T-helper 1 cell (primary cell): ENCODE measurements around the gene SRSF4.
"Not testable (repeated sequence)": the region's sequence is repeated elsewhere in the genome, so short reads cannot be mapped to it uniquely, and the experiment has no call there.

ENCODE experiments used
- DNase-seq, 5 donors: peaks; one replicate each; pipeline ENCODE4 v3.0.0-alpha.2; 2012 to 2020

SRSF4 gene

DNA sequence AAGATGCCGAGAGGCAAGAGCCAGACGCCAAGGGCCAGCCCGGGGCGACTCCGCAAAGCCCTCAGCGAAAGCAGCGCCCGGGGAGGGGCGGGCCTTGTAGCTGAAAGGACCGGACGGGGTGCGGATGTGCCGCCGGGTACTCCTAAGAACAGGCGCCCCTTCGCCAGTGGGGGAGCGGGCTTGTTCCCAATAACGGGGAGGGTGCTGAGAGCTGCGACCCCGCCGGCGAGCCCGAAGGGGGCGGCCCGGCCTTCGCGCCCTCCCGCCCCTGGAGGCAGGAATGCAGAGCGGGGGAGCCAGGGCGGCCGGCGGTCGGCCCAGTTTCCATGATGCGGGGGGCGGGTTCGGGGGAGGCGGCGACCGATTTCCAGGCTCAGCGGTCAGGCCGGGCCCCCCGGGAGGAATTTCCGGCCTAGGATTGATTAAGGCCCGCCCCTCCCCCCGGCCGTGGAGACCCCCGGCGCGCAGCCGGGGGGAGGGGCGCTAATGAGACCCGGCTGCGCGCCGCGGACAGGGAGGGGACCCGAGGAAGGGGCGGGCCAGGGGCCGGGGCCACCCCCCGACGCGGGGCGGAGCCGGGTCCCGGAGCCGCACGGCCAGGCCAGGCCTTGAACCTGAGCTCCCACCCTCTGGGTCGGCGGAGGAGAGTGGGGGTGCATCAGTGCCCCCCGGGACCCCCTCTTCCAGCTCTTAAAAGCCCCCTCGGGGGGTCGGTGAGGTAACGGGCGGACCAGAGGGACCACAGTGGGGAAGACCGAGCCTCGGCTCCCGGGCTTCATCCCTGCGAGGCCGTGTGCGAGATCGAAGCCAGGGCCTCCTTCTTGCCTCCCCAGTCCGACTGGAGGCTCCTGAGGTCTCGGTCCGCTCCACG is 57.1 kb downstream of the SRSF4 start:
- peak in 4 of 5 donors; percentile 27 to 60 (median 40) for DNase-seq

DNA sequence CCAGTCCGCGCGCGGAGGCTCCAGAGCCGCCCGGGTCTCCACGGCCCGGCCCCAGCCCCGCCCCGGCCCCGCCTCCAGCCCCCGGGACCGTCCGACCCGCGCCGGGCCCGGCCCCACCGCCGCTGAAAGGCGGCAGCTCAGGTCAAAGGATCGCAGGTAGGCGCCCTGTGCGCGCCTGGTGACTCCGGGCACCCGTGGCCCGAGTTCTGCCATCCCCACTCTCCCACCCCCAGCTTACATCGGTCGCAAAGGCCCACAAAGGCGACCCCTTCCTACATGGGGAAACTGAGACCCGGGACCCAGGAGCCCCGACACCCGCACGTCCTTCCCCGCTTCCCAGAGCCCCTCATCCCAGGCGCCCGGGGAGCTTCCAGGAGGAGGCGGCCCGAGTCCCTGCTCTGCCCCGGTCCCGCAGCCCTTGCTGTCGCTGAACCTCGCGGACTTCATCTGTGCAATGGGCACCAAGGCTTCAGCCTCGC is 57.8 kb downstream of the SRSF4 start, which contains the start of gene TMEM200B:
TMEM200B (minus strand) TSS at position 17 of the 479 bp plus-strand sequence. CDS start 2,075 bp downstream, outside the sequence.
- DNase-seq = no peak

DNA sequence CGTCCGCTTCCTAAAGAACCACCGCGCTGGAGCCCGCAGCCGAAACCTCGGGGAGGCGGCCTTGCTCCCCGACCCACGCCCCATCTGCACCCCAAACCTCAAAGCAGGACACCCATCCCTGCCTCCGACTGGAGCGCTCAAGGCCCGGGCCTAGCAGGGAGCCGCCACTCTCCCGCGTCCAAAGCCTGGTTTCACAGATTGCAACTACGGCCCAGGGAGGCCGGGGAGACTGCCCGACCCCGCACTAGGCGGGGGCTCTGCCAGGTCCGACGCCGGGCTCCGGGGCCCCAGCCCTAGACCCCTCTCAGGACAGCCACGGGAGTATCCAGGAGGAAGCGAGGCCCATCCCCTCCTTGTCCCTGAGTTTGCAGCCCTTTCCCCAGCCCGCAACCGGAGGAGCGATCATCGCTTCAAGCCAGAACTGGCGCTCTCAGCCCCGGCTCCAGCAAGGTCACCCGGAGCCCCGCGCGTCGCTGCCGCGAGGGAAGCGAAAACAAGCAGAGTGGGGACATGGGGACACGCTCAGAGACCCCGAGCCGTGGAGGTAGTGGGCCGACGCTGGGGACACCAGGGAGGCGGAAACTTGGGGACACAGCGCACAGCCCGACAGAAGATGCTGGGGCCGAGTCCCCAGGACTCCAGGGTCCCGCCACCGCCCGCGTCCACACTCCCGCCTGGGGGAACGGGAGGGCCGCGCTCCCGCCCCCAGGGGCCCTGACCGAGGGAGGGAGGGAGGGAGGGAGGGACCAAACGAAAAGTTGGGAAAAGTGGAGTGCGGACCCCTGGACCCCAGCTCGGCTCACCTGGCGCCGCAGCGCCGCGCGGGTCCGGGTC is 58.4 kb downstream of the SRSF4 start:
- peak in 1 of 5 donors; percentile 14 for DNase-seq

DNA sequence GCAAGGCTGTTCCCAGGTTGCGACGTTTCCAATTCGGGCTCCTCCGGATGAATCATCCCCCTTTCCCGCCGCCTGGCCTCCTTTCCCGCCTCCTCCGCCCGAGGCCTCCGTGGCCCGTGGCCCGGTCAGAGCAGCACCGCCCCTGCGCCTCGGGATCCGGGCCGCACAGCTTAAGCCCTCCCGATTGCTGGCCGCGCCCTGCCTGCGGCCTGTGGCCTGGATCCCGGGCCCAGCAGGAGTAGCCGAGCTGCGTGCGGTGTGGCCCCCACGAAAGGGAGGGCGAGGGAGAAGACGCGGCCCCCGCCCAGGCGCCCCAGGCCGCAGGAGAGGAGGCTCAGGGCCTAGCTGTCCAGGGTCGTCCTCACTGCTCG is 59.0 kb downstream of the SRSF4 start:
- no peak for DNase-seq

DNA sequence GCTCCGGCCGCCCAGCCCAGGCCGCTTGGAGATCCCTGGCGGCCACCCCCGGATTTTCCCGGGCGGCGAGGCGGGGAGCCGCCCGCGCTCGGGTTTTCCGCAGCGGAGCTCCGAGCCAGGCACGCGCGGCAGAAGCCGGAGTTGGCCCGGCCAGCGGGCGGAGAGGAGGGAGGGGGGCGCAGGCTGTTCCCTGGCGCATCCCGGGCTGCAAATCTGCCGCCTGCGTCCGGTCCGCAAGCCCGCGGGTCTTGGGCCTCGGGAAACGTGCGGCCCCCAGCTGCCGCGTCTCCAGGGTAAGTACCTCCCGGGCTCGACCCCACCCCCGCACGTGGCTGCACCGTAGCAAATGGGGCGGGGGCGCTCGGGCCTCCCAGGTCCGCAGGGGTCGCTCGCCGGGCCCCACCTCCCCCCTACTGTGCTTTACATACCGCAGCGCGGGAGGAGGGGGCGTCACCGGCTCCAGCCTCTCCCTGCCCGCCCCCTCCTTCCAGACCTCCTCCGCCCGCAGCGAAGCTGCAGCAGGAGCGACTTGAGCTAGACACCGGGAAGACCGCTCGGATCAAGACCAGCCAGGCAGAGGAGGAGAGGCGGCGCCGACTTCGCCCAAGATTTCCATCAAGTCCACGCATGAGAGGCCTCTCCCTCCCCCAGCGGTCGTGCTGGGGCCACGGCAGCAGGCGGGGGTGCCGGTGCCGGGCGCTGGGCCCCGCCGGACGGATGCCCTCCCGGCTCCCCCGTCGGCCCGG is 59.6 kb downstream of the SRSF4 start:
- DNase-seq = no peak

DNA sequence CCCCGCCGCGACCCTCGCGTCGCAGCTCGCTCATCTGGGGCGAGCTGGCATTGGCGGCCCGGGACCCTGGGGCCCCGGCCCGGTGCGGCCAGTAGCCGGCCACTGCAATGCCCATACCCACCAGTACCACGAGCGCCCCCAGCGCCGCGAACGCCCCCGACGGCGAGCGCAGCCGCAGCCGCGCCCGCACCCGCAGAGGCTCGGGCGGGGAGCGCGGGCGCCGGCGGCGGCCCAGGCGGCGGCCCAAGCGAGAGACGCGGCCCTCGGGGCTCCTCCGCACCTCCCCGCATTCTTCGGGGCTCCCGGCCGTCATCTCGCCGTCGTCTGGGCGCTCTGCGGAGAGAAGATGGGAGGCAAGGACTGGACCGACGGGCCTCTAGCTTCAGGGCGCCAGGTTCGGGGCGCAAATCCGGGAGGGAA is 60.2 kb downstream of the SRSF4 start:
- DNase-seq = no peak

- DNase-seq = peak; percentile 38 to 66 (median 55)
Observed at GRCh38 chr1:29120947-29121485, 60.7 kb downstream of the SRSF4 start.

GRCh38 chr1:29120367-29120766 is 61.3 kb downstream of the SRSF4 start:
- DNase-seq = no peak

DNA sequence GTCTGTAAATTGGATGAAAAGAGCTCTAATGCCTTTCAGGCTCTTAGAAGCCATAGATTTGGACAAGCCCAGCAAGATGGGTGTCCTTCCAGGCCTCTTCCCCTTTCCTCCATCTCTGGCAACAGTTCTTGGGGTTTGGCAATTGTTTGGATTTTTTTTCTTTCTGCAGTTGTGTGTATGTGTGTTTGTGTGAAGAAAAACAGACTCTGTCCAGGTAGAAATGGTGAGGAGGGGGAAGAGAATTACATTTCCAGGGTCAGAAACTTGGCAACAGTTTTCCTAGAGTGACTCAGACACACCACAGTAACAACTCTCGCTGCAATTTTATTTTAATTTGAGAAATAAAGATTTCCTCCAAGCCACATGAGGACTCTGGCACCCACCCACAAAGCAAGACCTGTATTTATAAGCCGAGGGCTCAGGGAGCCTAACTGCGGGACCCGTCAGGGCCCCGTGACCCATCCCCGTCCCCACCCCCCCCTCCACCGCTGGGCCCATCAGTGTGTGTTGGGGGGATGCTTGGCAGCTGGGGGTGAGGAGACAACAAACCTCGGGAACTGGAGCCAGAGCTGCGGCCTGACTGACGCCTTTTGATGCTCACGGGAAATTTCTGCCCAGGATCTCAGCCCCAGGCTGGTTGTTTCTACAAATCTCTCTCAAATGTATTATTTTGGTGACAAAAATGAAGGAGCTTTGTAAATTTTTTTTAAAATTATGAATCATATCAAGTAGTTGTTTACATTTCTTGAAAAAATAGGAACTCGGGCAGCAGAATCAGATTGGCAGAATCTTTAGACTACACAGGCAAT is 62.4 kb downstream of the SRSF4 start:
- DNase-seq = no peak

DNA sequence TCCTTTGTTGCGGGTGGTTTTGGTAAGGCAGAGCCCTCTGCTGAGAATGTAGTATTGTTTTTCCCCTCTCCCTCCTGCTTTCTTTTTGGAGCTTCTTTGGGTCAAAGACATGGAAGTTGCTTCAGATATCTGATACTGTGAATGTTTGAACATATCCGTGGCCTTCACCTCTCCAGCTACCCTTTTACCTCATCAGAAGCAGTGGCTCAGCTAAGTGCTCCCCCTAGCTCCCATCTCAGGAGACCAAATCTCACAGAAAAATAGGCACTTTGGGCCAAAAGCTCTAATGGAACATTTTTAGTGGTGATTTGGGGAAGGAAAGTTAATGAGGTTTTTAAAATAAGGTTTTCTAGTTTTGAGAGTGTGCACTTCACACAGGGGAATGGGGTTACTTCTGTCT is 64.3 kb downstream of the SRSF4 start:
- no peak for DNase-seq

DNA sequence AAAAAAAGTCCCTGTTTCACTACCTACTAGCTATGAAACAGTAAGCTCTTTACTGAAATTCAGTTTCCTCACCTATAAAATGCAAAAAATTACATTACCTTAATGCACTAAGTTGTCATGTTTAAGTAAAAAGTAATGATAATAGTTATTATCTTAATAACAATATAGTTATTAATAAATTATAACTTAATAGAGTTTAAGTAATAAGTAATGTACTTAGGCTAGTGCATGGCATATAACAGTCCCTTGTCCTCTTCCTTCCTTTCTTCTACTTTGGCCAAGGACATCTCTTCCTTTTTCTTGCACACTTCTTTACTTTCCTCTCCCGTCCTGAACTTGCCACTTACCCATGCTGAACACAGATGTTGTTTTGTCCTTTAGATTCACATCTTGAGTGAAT is 67.0 kb downstream of the SRSF4 start:
- DNase-seq = no peak

DNA sequence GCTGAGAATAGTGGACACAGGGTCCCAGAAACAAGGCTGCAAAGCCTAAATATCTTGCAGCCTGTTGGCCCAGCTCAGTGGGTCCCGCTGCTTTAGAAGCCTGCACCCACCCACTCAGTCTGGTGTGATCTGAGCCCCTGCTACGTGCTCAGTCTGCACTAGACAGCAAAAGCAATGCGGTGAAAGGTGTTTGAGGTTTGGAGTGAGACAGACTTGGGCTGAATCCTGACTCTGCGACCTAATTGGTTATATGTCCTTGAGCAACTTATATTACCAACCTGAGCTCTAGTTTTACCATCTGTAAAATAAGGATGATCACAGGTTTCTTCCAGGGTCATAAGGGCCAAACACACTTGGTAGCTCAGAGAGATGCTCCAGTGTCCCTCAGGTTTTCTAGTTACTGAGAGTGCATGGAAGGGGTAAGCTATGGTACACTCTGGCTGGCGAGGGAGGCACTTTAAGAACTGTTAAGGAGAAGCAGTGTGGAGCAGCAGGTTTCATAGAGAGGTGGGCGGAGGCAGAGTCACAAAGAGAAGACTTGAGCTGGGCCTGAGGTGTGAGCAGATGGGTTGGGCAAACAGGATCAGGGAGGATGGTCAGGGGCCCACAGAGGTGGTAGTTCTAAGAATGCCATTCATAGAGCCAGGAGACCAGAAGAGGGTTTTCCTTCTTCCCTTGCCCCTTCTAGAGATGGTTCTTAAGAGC is 68.1 kb downstream of the SRSF4 start:
- no peak for DNase-seq

DNA sequence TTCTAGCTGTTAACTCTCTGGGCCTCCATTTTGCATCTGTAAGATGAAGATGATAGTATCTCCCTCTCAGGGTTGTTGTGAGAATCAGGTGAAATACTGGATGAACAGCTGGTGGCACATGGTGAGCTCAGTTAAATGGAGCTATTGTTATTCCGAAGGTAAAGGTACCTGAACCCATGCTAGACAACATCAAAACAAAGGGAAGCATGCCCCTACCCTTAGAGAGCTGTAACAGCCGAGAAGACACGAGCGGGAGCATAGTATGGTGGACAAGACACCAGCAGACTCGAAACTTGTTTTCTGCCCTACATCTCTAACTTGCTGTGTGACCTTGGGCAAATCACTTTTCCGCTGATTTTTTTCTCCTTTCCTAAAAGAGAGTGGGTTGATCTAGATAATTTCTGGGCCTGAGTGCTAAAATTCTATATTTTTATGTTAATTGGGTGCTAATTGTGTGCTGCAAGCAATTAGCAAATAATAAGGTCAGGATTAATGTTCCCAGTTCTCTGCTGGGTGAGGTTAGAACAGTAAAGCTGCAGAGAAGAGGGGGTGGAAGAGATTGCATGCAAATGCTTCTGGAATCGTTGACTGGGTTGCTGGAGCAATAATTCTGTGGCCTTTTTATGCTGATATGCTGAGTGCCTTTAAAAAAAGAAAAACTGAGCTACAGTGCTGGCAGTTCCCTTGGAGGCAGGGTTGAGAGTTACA is 68.8 kb downstream of the SRSF4 start:
- DNase-seq = no peak

GRCh38 chr1:29108041-29108440 is 73.7 kb downstream of the SRSF4 start:
- DNase-seq = not testable (repeated sequence)

DNA sequence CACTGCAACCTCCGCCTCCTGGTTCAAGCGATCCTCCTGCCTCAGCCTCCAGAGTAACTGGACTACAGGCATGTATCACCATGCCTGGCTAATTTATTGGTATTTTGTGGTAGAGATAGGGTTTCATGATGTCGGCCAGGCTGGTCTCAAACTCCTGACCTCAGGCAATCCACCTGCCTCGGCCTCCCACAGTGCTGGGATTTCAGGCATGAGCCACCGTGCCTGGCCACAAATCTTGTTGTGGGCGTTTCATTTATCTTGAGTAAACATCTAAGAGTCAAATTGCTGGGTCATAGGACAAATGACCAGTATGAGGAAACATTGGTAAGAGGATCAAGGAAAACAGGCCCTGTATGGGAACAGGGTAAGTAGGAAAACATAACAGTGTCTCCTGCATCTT is 75.9 kb downstream of the SRSF4 start:
- no peak for DNase-seq

DNA sequence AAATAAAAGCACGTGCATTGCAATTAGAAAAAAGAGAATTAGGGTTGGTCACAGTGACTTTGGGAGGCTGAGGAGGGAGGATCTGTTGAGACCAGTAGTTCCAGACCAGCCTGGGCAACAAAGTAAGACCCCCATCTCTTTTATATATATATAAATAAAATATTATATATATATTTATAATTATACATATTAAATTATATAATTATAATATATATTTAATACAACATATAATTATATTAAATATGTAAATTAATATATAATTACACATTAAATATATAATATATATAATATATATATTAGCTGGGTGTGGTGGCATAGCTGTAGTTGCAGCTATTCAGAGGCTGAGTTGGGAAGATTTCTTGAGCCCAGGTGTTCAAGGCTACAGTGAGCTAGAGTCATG is 81.2 kb downstream of the SRSF4 start:
- no peak for DNase-seq

GRCh38 chr1:29099286-29099685 is 82.4 kb downstream of the SRSF4 start:
- DNase-seq = no peak
